Glutamatergic neuron (in vitro differentiated cells): Measurements from ENCODE around the gene ZNF597. TPM values are rescaled to one million over a fixed set of nuclear protein-coding genes. Genes with fewer than 3 reads are reported as not detected.
"Not testable (repeated sequence)": the region's sequence is repeated elsewhere in the genome, so short reads cannot be mapped to it uniquely, and the experiment has no call there.

Source experiments
- DNase-seq: peaks from one replicate; pipeline ENCODE4 v3.0.0; 2022
- H3K27ac Mint-ChIP-seq: one replicate; pipeline ENCODE4 v1.8.0; 2020; ENCODE audit warnings: mild to moderate bottlenecking, mixed read lengths, inconsistent platforms; ENCODE audit not compliant: unreplicated experiment
- H3K27me3 Mint-ChIP-seq: one replicate; pipeline ENCODE4 v1.8.0; 2020; ENCODE audit warnings: mild to moderate bottlenecking, moderate library complexity, mixed read lengths, inconsistent platforms; ENCODE audit not compliant: unreplicated experiment
- H3K36me3 Mint-ChIP-seq: one replicate; pipeline ENCODE4 v1.8.0; 2020; ENCODE audit warnings: mild to moderate bottlenecking, mixed read lengths, inconsistent platforms; ENCODE audit not compliant: unreplicated experiment
- H3K4me1 Mint-ChIP-seq: one replicate; pipeline ENCODE4 v1.8.0; 2020; ENCODE audit warnings: mild to moderate bottlenecking, low read depth, mixed read lengths, inconsistent platforms; ENCODE audit not compliant: unreplicated experiment
- H3K4me3 Mint-ChIP-seq: one replicate; pipeline ENCODE4 v1.8.0; 2020; ENCODE audit warnings: mild to moderate bottlenecking, mixed read lengths, inconsistent platforms; ENCODE audit not compliant: unreplicated experiment
- H3K9me3 Mint-ChIP-seq: one replicate; pipeline ENCODE4 v1.8.0; 2020; ENCODE audit warnings: mild to moderate bottlenecking, moderate library complexity, mixed read lengths, inconsistent platforms; ENCODE audit not compliant: unreplicated experiment
- CTCF ChIP-seq: fragments of 200-600 bp; sonication (generic); IDR thresholded peaks from one replicate; pipeline ENCODE4 v1.5.0; 2021; ENCODE audit not compliant: partially characterized antibody, unreplicated experiment
- total RNA-seq: library from RNA; stranded (reverse); fragmentation: NEBNext Ultra II Directional; extraction: Animal tissue kit (Norgen Biotek cat#: 25700); gene quantifications from one replicate; pipeline ENCODE4 v1.2.1, GENCODE V29; 2021; ENCODE audit not compliant: unreplicated experiment

ZNF597 gene
- total RNA-seq, 1 donor from 2014 or later: 1.9 TPM

GRCh38 chr16:3479654-3480216, 36.4 kb upstream of the ZNF597 start:
- DNase-seq: no peak
- Mint-ChIP-seq H3K27me3 (peaks cover 12% of the 10 kb centered on the region), H3K9me3 (peaks cover 9% of the 10 kb centered on the region), H3K27ac (no peak overlapping the region), H3K4me1 (peaks cover 37% of the 10 kb centered on the region), H3K4me3 (no peak overlapping the region), H3K36me3 (no peaks in the 10 kb centered on the region)
- no peak for TF ChIP-seq CTCF

- no peak for TF ChIP-seq CTCF
- Mint-ChIP-seq H3K9me3 (peaks cover 7% of the 10 kb centered on the region), H3K4me1 (peaks cover 24% of the 10 kb centered on the region), H3K27me3 (peaks cover 4% of the 10 kb centered on the region), H3K36me3 (no peaks in the 10 kb centered on the region), H3K27ac (peak overlapping the region; percentile 33), H3K4me3 (no peak overlapping the region)
- DNase-seq: no peak
Observed at GRCh38 chr16:3478242-3478925, 35.1 kb upstream of the ZNF597 start.

- Mint-ChIP-seq H3K9me3 (peaks cover 3% of the 10 kb centered on the region), H3K36me3 (no peaks in the 10 kb centered on the region), H3K27me3 (peaks cover 1% of the 10 kb centered on the region), H3K4me3 (no peak overlapping the region), H3K27ac (no peak overlapping the region), H3K4me1 (peaks cover 10% of the 10 kb centered on the region)
- TF ChIP-seq CTCF: no peak
- DNase-seq: no peak
Observed at GRCh38 chr16:3476409-3476808, 33.1 kb upstream of the ZNF597 start.

GRCh38 chr16:3475604-3476375, 32.5 kb upstream of the ZNF597 start:
- DNase-seq: no peak
- TF ChIP-seq CTCF: no peak
- Mint-ChIP-seq H3K4me1 (peaks cover 6% of the 10 kb centered on the region), H3K4me3 (no peak overlapping the region), H3K9me3 (peaks cover 3% of the 10 kb centered on the region), H3K36me3 (no peaks in the 10 kb centered on the region), H3K27me3 (peaks cover 2% of the 10 kb centered on the region), H3K27ac (no peak overlapping the region)

GRCh38 chr16:3474870-3475269, 31.6 kb upstream of the ZNF597 start:
- H3K27ac Mint-ChIP-seq: peak overlapping the region; percentile 20
- H3K27me3 Mint-ChIP-seq, H3K4me1 Mint-ChIP-seq, H3K36me3 Mint-ChIP-seq, DNase-seq, H3K4me3 Mint-ChIP-seq, H3K9me3 Mint-ChIP-seq: not testable (repeated sequence)
